ENCODE measurements around the gene DDX46.
"Not testable (repeated sequence)": the region's sequence is repeated elsewhere in the genome, so short reads cannot be mapped to it uniquely, and the experiment has no call there.

DDX46 gene

DNA sequence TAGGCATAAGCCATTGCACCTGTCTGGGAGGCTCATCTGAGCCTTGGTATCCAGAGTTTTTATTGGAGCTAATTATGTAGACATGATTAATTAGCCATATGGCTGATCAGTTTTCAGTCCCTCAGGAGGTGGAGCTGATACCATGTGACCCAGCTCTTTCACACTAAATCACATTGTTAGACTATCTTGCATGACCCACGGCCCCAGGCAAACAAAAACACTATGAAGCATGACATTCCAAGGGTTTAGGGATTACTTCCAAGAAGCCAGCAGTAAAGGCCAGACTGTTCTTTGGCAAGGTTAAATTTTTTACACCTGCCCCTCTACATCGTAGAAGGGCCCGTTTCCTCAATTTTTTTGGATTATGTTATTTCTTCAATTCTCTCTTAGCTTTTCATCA, 82.2 kb downstream of the DDX46 start:
- no peak for DNase-seq (ENCODE audit: low spot score)

- no peak for DNase-seq (ENCODE audit: low spot score)
These were observed 85.7 kb downstream of the DDX46 start for GRCh38 chr5:134844252-134844651.

DNA sequence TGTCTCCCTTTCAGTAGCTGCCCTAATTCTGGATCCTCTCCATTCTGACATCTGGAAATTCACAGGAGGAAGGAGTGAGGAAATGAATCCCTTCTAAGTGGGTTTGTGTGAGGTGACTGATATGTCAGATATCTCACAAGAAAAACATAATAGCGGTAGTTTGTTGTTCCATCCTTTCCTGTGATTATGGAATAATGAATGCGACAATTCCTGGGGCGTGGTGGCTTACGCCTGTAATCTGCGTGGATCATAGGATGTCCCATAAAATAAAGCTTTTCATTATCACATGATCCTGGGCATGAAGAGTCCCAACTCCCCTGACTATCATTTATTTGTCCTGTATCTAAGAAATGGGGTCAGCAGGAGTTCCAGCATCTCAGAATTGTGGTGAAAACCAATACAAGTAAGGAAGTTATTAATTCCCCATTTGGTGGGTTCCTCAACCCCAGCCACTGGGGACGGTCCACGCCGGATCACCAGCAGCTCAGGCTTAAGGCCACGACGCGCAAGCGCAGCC, 86.8 kb downstream of the DDX46 start:
- peak; percentile 39 for DNase-seq (ENCODE audit: low spot score)

- peak; percentile 89 for DNase-seq (ENCODE audit: low spot score)
These were observed 87.5 kb downstream of the DDX46 start, which contains the start of gene C5orf24 for GRCh38 chr5:134845852-134846640. TSS of gene C5orf24 (plus strand) at chr5:134845968. CDS start at chr5:134854901, 8,933 bp downstream.

DNA sequence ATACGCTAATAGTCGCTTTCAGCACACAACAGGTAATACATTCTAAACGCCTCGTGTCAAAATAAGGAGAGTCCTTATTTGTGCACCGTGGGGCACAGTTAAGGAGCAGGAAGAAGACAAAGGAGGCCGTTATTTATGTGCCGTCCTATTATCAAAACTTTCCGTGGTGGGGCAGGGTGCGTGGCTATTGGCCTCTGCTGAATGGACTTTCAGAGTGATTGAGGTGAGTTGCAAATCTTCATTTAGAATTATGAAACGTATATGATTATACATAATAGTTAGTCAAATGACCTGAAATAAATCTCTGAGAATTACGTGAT, 88.0 kb downstream of the DDX46 start:
- DNase-seq (ENCODE audit: low spot score) = no peak

DNA sequence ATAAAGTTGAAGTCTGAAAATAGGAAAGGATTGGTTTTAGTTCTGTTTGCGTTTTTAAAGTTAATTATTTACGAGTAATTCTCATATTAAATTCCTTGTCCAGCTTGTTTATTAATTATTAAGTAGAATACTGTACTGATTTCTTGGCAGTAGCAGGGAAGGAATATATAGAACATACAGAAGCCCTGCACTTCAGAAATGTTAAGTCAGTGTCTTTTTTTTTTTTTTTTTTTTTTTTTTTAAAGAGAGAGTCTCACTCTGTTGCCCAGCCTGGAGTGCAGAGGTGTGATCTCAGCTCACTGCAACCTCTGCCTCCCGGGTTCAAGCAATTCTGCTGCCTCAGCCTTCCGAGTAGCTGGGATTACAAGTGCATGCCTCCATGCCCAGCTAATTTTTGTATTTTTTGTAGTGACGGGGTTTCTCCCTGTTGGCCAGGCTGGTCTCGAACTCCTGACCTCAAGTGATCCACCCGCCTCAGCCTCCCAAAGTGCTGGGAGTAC, 90.9 kb downstream of the DDX46 start:
- not testable (repeated sequence) for DNase-seq (ENCODE audit: low spot score)

DNA sequence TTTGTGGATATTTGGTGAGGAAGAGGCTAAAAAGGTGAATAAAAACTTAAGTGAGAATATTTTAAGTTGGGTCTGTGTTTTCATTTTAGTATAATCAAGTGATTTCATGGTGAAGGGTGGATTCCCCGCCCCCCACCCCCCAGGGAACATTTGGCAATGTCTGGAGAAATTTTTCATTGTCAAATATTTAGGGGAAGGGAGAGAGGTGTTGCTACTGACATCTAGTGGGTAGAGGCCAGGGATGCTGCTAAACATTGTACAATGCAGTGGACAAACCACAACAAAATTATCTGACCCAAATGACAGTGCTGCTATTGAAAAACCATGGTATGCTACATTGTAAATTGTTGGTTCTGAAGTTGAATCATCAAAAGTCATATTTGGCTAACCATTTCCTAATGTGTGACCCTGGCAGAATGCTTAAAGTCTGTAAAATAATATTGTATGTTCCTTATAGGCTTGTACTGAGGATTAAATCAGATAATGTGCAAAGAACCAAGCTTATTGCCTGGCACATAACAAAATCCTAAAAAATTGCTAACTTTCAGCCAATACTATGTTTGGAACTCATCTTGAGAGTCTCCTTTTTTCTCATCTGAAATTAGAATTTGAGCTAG, 92.8 kb downstream of the DDX46 start:
- DNase-seq (ENCODE audit: low spot score) = peak; percentile 35

- not testable (repeated sequence) for DNase-seq (ENCODE audit: low spot score)
These were observed 97.9 kb downstream of the DDX46 start for GRCh38 chr5:134856465-134856864.

- DNase-seq (ENCODE audit: low spot score) = no peak
These were observed 98.8 kb downstream of the DDX46 start for GRCh38 chr5:134857401-134857800.

GRCh38 chr5:134864707-134865106, 106.1 kb downstream of the DDX46 start:
- DNase-seq (ENCODE audit: low spot score) = no peak

GRCh38 chr5:134873494-134873893, 114.9 kb downstream of the DDX46 start:
- no peak for DNase-seq (ENCODE audit: low spot score)

GRCh38 chr5:134873987-134874830, 115.6 kb downstream of the DDX46 start, which contains the start of gene TXNDC15:
TSS of gene TXNDC15 (plus strand) at chr5:134874371. CDS start at chr5:134874428, 57 bp downstream.
- peak; percentile 90 for DNase-seq (ENCODE audit: low spot score)

DNA sequence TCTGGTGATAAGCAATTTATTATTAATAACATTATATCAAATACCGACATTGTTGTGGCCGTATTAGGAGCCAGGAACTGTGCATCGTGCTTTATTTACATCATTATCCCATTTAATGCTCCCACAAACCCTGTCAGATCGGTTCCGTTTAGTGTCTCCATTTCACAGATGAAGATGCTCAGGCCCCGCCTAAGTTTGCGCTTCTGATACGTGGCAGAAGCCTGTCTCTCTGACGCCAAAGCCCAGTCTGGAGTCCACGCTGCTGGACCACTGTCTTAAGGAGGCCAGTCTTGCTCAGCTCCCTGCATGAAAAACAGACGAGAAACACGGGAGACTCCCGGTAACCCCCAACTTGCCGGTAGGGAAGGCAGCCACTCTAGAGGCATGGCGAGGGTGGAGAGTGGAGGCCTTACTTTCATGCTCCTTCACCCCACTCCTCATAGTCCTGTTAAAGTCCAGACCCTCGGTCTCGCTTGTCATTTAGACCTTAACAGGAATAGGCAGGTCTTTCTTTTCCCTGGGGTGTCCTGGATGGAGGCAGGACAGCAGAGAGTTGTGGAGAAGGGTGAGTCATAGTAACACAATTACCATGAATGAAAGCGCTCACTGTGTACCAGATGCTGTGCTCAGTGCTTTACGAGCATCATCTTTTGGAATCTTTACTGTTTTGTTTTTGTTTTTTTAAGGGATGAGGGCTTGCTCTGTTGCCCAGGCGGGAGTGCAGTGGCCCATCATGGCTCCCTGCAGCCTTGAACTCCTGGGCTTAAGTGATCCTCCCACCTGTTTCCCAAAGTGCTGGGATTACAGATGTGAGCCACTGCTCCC, 116.5 kb downstream of the DDX46 start:
- peak; percentile 82 for DNase-seq (ENCODE audit: low spot score)

DNA sequence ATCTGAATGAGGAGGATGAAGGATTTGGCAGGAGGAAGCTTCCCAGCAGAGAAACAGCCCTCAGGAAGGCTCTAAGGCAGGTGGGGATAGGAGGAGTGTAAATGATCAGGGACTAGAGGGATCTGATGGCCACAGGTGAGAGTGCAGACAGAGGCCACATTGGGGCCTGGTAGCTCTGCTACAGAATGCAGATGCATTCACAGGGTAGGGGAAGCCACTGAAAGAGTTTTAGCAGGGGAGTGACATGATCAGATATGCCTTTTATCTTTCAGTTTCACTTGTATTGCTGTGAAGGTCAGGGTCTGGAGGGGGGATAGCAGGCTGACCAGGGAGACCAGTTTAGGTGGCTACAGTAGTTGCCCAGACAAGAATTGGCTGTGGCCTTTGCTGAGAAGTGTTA, 118.6 kb downstream of the DDX46 start:
- DNase-seq (ENCODE audit: low spot score) = no peak

GRCh38 chr5:134878403-134878802, 119.8 kb downstream of the DDX46 start:
- DNase-seq (ENCODE audit: low spot score) = no peak

DNA sequence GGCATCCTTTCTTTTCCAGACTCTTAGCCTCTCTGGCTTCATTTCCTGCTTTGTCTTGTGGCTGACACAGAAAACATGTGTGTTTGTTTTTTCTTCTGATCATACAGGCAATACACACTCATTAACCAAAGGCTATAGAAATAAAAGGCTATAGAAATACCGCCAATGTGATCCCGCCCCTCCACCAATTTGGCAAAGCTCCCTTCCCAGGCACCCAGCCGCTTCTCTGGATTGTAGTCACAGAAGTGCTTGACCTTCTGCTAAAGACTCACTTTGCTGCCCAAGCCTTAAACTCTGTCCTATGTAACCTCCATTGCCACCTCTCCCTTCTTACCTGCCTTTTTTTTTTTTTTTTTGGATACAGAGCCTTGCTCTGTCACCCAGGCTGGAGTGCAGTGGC, 120.9 kb downstream of the DDX46 start:
- DNase-seq (ENCODE audit: low spot score) = no peak
